Skeletal muscle satellite cell (primary cell): ENCODE measurements around the gene NCF4.

Source experiments
- H3K27me3 ChIP-seq: 2 replicates; pipeline ENCODE4 v1.7.0; 2013; ENCODE audit warnings: low read length; ENCODE audit not compliant: control insufficient read depth, insufficient read depth
- H3K36me3 ChIP-seq: 2 replicates; pipeline ENCODE4 v1.7.0; 2013; ENCODE audit warnings: mild to moderate bottlenecking, control low read depth, low read length; ENCODE audit not compliant: insufficient read depth
- H3K4me1 ChIP-seq: 2 replicates; pipeline ENCODE4 v1.7.0; 2013; ENCODE audit warnings: low read length; ENCODE audit not compliant: control insufficient read depth, insufficient read depth
- H3K4me2 ChIP-seq: 2 replicates; pipeline ENCODE4 v1.7.0; 2013; ENCODE audit warnings: mild to moderate bottlenecking, low read length
- H3K4me3 ChIP-seq: 2 replicates; pipeline ENCODE4 v1.7.0; 2013; ENCODE audit warnings: low read length
- H3K9ac ChIP-seq: 2 replicates; pipeline ENCODE4 v1.7.0; 2013; ENCODE audit warnings: mild to moderate bottlenecking, low read depth, low read length, moderate library complexity
- H3K9me3 ChIP-seq: replicated peaks from 2 replicates; pipeline ENCODE4 v1.7.0; 2013; ENCODE audit warnings: mild to moderate bottlenecking, control low read depth, low read length

Gene NCF4

GRCh38 chr22:36858156-36858555, 2.6 kb upstream of the NCF4 start:
- Histone ChIP-seq H3K4me1 (no peaks in the 10 kb centered on the region), H3K4me2 (no peak overlapping the region), H3K4me3 (no peak overlapping the region), H3K27me3 (peaks cover 32% of the 10 kb centered on the region), H3K36me3 (no peaks in the 10 kb centered on the region), H3K9ac (no peak overlapping the region), H3K9me3 (no peaks in the 10 kb centered on the region)

GRCh38 chr22:36858966-36859365, 1.8 kb upstream of the NCF4 start:
- no peaks in the 10 kb centered on the region for H3K9me3 ChIP-seq
- H3K4me1 ChIP-seq: no peaks in the 10 kb centered on the region
- peaks cover 37% of the 10 kb centered on the region for H3K27me3 ChIP-seq
- no peak overlapping the region for H3K9ac ChIP-seq
- H3K4me3 ChIP-seq: no peak overlapping the region
- H3K4me2 ChIP-seq: no peak overlapping the region
- no peaks in the 10 kb centered on the region for H3K36me3 ChIP-seq

DNA sequence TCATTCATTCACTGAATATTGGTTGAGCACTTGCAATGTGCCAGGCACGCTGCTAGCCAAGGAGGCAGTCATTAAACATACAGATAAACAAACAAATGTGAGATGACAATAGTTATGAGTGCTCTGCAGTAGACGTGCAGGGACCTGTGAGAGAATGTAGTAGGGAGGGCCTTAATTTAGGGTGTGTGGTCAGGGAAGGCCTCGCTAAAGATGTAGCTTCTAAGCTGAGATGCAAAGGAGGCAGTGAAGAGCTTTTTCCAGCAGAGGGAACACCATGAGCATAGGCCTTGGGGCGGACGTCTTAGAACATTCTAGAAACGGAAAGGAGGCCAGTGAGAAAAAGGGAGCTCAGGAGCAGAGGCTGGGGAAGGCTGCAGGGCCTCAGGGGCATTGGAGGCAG, 789 bp upstream of the NCF4 start:
- Histone ChIP-seq H3K4me1 (no peaks in the 10 kb centered on the region), H3K27me3 (peaks cover 32% of the 10 kb centered on the region), H3K36me3 (no peaks in the 10 kb centered on the region), H3K9me3 (no peaks in the 10 kb centered on the region), H3K4me2 (no peak overlapping the region), H3K4me3 (no peak overlapping the region), H3K9ac (no peak overlapping the region)

DNA sequence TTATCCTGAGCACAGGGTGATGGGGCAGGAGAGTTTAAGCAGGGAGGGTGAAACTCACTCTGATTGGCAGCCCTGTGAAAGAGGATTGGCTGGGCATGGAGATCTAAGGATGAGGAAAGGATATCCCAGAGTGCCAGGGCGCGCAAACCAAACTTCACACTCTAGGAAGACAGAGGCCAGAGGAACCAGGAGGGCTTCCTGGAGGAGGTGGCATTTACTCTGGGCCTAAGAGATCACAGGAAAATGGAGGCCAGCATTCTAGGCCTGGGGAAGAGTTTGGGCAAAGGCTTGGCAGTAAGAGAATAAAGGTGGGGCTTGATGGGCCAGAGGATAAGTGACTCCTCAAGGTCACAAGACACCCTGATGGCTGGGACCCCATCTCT, 377 bp upstream of the NCF4 start:
- Histone ChIP-seq H3K9ac (no peak overlapping the region), H3K4me3 (no peak overlapping the region)

DNA sequence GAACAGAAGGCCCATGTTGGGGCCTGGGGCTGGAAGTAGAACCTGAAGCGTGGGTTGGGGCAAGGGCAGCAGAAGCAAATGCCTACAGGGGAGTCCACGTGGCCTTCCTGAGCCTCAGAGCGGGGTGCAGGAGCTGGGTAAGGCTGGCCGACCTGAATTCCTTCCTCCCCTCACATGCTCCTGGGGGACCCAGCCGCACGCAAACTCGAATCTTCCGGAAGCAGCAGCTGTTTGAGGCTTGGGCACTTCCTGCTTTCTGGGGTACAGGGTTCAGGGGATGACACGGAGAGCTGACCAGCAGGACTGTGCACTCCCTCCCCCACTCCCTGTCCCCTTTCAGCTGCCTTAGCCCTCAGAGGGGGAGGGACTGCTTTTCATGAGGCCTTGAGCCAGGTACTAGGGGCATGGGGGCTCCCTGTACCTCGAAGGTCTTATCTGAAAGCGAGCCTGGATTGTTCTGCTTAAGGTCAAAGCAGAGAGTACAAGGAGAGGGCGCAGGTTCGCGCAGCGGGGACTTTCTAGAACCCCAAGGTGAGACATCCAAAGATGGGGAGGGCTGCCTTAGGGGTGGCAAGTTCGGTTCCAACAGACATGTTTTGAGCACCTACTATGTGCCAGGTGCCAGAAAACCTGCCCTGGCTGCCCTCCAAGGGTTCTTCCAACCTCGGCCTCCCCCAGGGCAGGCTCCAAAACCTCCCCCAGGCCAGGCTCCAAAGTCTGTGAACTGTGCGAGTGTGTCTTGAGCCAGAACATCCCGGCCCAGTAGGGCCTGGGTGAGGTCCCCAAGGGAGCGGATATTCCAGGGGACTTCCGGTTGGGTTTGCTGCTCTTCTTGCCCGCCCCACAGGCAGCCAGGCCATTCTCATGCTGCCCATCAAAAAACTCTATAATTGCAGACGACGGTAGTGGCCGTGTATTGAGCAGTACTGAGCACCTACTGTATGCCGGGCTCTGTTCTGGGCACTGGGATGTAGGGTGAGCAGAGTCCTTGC, 1.7 kb downstream of the NCF4 start:
- H3K9ac ChIP-seq: no peak overlapping the region
- no peaks in the 10 kb centered on the region for H3K4me1 ChIP-seq
- no peaks in the 10 kb centered on the region for H3K36me3 ChIP-seq
- no peak overlapping the region for H3K4me2 ChIP-seq
- peaks cover 14% of the 10 kb centered on the region for H3K27me3 ChIP-seq
- H3K9me3 ChIP-seq: no peaks in the 10 kb centered on the region
- H3K4me3 ChIP-seq: no peak overlapping the region

More for the DNA sequence above, 377 bp upstream of the NCF4 start:
- Histone ChIP-seq H3K27me3 (peaks cover 28% of the 10 kb centered on the region), H3K4me2 (no peak overlapping the region), H3K9me3 (no peaks in the 10 kb centered on the region), H3K4me1 (no peaks in the 10 kb centered on the region), H3K36me3 (no peaks in the 10 kb centered on the region)

- Histone ChIP-seq H3K27me3 (peaks cover 11% of the 10 kb centered on the region), H3K36me3 (no peaks in the 10 kb centered on the region), H3K4me2 (no peak overlapping the region), H3K4me3 (no peak overlapping the region), H3K9ac (no peak overlapping the region), H3K9me3 (no peaks in the 10 kb centered on the region), H3K4me1 (no peaks in the 10 kb centered on the region)
Measured at GRCh38 chr22:36863281-36863680, 2.5 kb downstream of the NCF4 start.

DNA sequence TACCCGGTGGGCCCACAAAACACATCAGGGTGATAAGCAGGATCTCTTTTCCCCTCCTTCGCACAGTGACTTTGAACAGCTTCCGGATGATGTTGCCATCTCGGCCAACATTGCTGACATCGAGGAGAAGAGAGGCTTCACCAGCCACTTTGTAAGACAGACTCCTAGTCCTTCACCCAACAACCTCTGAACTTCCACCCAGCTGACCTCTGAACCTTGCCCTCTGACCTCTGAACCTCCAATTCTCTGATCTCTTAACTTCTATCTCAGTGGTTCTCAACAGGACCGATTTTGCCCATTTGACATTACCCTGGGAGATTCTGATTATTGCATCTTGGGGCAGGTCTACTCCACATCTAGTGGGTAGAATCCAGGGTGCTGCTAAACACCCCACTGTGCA, 3.2 kb downstream of the NCF4 start:
- Histone ChIP-seq H3K36me3 (no peaks in the 10 kb centered on the region), H3K27me3 (peaks cover 7% of the 10 kb centered on the region), H3K4me3 (no peak overlapping the region), H3K9ac (no peak overlapping the region), H3K9me3 (no peaks in the 10 kb centered on the region), H3K4me2 (no peak overlapping the region), H3K4me1 (no peaks in the 10 kb centered on the region)

- no peak overlapping the region for H3K9ac ChIP-seq
- no peaks in the 10 kb centered on the region for H3K4me1 ChIP-seq
- peaks cover 6% of the 10 kb centered on the region for H3K27me3 ChIP-seq
- H3K36me3 ChIP-seq: no peaks in the 10 kb centered on the region
- no peak overlapping the region for H3K4me2 ChIP-seq
- H3K4me3 ChIP-seq: no peak overlapping the region
- H3K9me3 ChIP-seq: no peaks in the 10 kb centered on the region
Measured at GRCh38 chr22:36864454-36865215, 3.8 kb downstream of the NCF4 start.

- Histone ChIP-seq H3K4me1 (no peaks in the 10 kb centered on the region), H3K4me2 (no peak overlapping the region), H3K4me3 (no peak overlapping the region), H3K9ac (no peak overlapping the region), H3K27me3 (peaks cover 6% of the 10 kb centered on the region), H3K36me3 (no peaks in the 10 kb centered on the region), H3K9me3 (no peaks in the 10 kb centered on the region)
Measured at GRCh38 chr22:36865346-36865745, 4.5 kb downstream of the NCF4 start.

DNA sequence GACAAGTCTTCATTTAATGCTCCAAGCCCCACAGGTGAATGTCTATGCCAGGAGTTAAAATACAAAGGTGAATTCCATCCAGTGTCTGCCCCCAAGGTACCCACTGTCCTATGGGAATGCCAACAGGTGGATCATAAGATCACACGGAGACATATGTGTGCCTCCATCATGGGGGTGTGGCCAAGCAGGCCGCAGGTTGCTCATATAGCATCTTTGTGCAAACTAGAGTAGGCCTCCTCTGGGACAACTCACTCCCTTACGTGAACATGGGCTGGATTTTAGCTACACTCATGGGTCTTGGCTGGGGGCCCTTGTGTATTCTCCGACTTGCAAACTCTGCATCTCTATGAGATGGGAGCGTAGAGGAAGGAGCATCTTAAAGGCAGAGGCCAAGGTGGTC, 6.9 kb downstream of the NCF4 start:
- no peak overlapping the region for H3K4me3 ChIP-seq
- no peaks in the 10 kb centered on the region for H3K36me3 ChIP-seq
- no peaks in the 10 kb centered on the region for H3K4me1 ChIP-seq
- peaks cover 10% of the 10 kb centered on the region for H3K27me3 ChIP-seq
- no peak overlapping the region for H3K9ac ChIP-seq
- H3K9me3 ChIP-seq: no peaks in the 10 kb centered on the region
- H3K4me2 ChIP-seq: no peak overlapping the region

DNA sequence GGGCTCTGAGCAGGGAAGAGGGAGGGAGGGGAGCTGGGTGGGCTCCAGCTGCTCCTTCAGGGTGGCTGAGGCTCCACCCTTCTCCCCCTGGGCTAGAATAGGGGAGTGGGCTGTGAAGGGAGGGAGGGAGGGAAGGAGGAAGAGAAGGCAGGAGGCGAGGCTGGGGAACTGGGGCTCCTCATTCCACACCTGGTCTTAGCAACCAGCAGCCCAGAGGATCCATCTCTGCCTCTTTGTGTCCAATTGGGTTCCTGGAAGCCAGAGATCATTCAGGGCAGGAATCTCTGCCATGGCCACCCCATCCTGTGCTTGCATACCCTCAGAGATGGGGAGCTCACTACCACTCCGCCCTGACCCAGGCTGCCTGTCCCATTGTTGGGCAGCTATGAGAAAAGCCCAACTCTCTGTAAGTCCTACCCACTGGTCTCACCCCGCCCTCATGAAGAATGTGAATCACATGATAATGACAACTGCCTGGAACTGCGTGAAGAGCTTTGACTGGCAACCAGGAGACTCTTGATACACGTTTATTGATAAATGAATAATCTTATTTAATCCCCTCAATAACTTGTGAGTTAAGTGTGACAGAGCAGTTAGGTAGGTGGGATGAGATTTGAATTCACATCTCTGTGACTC, 7.9 kb downstream of the NCF4 start:
- no peaks in the 10 kb centered on the region for H3K9me3 ChIP-seq
- H3K4me1 ChIP-seq: no peaks in the 10 kb centered on the region
- H3K4me3 ChIP-seq: no peak overlapping the region
- peaks cover 8% of the 10 kb centered on the region for H3K27me3 ChIP-seq
- no peak overlapping the region for H3K9ac ChIP-seq
- no peak overlapping the region for H3K4me2 ChIP-seq
- H3K36me3 ChIP-seq: no peaks in the 10 kb centered on the region
